Keratinocyte (primary cell): ENCODE data around the gene TCEANC2. TPM values are rescaled to one million over a fixed set of nuclear protein-coding genes. Genes with fewer than 3 reads are reported as not detected.

ENCODE experiments used
- DNase-seq: peaks from one replicate; pipeline ENCODE4 v3.0.0-alpha.2; 2011; ENCODE audit warnings: low read depth, missing footprints, low spot score
- FAIRE-seq: peaks from 2 replicates; lab custom pipeline; 2011; peaks lifted over from hg19 to GRCh38; lab: Jason Lieb, UNC
- H2AFZ ChIP-seq: 2 replicates; pipeline ENCODE4 v1.6.0; 2012; ENCODE audit warnings: low read length, control low read depth, inconsistent platforms; ENCODE audit not compliant: control insufficient read depth
- H3K27ac ChIP-seq: 2 replicates; pipeline ENCODE4 v1.5.1; 2011; ENCODE audit warnings: low read length; ENCODE audit not compliant: control insufficient read depth, insufficient read depth
- H3K27me3 ChIP-seq: 3 replicates; pipeline ENCODE4 v1.6.0; 2011; ENCODE audit warnings: low read length; ENCODE audit not compliant: control insufficient read depth, insufficient read depth; ENCODE audit errors: extremely low read depth
- H3K36me3 ChIP-seq, 2 experiments: 2 replicates in 1 of 2; 3 replicates in 1 of 2; pipeline ENCODE4 v1.5.1; 2011; ENCODE audit warnings: low read length in 2 of 2, mild to moderate bottlenecking in 1 of 2; ENCODE audit not compliant: control insufficient read depth in 2 of 2, insufficient read depth in 2 of 2; ENCODE audit errors: extremely low read depth in 1 of 2
- H3K4me1 ChIP-seq: 3 replicates; pipeline ENCODE4 v1.5.1; 2011; ENCODE audit warnings: low read length; ENCODE audit not compliant: control insufficient read depth, insufficient read depth; ENCODE audit errors: extremely low read depth
- H3K4me2 ChIP-seq: 3 replicates; pipeline ENCODE4 v1.6.0; 2011; ENCODE audit warnings: low read depth, low read length; ENCODE audit not compliant: control insufficient read depth, insufficient read depth; ENCODE audit errors: extremely low read depth
- H3K4me3 ChIP-seq, 3 experiments: fragments of 200-600 bp in 1 of 3; sonication (generic) in 1 of 3; 2 replicates in 2 of 3; 3 replicates in 1 of 3; pipeline ENCODE4 v1.5.1; 2011 to 2016; ENCODE audit warnings: low read length in 3 of 3, mild to moderate bottlenecking in 3 of 3, control low read depth in 2 of 3, inconsistent platforms in 1 of 3, low read depth in 1 of 3, mixed read lengths in 1 of 3, mixed run types in 1 of 3, moderate library complexity in 1 of 3; ENCODE audit not compliant: control insufficient read depth in 2 of 3, insufficient read depth in 2 of 3; ENCODE audit errors: extremely low read depth in 1 of 3
- H3K79me2 ChIP-seq: 2 replicates; pipeline ENCODE4 v1.6.0; 2012; ENCODE audit warnings: low read length; ENCODE audit not compliant: control insufficient read depth, insufficient read depth
- H3K9ac ChIP-seq: 3 replicates; pipeline ENCODE4 v1.6.0; 2011; ENCODE audit warnings: low read length; ENCODE audit not compliant: control insufficient read depth, insufficient read depth; ENCODE audit errors: extremely low read depth
- H3K9me1 ChIP-seq: 3 replicates; pipeline ENCODE4 v1.6.0; 2011; ENCODE audit warnings: low read length; ENCODE audit not compliant: control insufficient read depth, insufficient read depth; ENCODE audit errors: extremely low read depth
- H3K9me3 ChIP-seq: 2 replicates; pipeline ENCODE4 v1.5.1; 2012; ENCODE audit warnings: low read depth, low read length; ENCODE audit not compliant: control insufficient read depth
- H4K20me1 ChIP-seq: 3 replicates; pipeline ENCODE4 v1.6.0; 2011; ENCODE audit warnings: low read length; ENCODE audit not compliant: control insufficient read depth, insufficient read depth; ENCODE audit errors: extremely low read depth
- CTCF ChIP-seq, 3 experiments: IDR thresholded peaks in 1 of 3; conservative IDR thresholded peaks in 1 of 3; optimal IDR thresholded peaks in 1 of 3; 2 replicates in 2 of 3; 3 replicates in 1 of 3; pipeline versions ENCODE3 to v1.5.1; 2011; ENCODE audit warnings: low read length in 3 of 3, mild to moderate bottlenecking in 3 of 3, moderate library complexity in 2 of 3, control low read depth in 1 of 3, inconsistent platforms in 1 of 3; ENCODE audit not compliant: insufficient read depth in 2 of 3; ENCODE audit errors: extremely low read depth in 1 of 3
- EZH2 ChIP-seq: IDR thresholded peaks from one replicate; pipeline ENCODE4 v1.6.1; 2012; ENCODE audit warnings: inconsistent platforms, mild to moderate bottlenecking, low read length, moderate library complexity
- dilution Hi-C: fragments of 300-500 bp; cut with MboI; formaldehyde crosslinking; loops from one replicate; pipeline ENCODE4 v1.7.0; 2020; ENCODE audit warnings: low sequenced_read_pairs; ENCODE audit not compliant: extremely low pct_ligation_motif_present
- polyA plus RNA-seq, 5 experiments: library from polyadenylated mRNA; depleted of rRNA in 3 of 5; stranded (reverse) in 3 of 5; stranded (forward) in 1 of 5; unstranded in 1 of 5; fragments of >200 nt; gene quantifications; 1 replicate in 1 of 5; 2 replicates in 3 of 5; 3 replicates in 1 of 5; pipeline versions ENCODE4 v1.2.1 to v1.2.3, GENCODE V29; 2011 to 2012; ENCODE audit warnings: missing spikeins in 2 of 5, low read depth in 1 of 5, low replicate concordance in 1 of 5

TCEANC2 gene
- polyA plus RNA-seq, 1 donor (not counting 4 experiments of a cell fraction or from before 2014, with no cell fraction given), result 4.3 TPM

- Histone ChIP-seq H3K4me1 (peaks cover 12% of the 10 kb centered on the region), H3K36me3 (no peaks in the 10 kb centered on the region), H3K79me2 (no peaks in the 10 kb centered on the region), H3K4me2 (no peak overlapping the region), H3K4me3 (no peak overlapping the region), H3K27me3 (peaks cover 17% of the 10 kb centered on the region), H3K27ac (no peak overlapping the region), H3K9me1 (no peaks in the 10 kb centered on the region), H4K20me1 (no peaks in the 10 kb centered on the region), H3K9me3 (no peaks in the 10 kb centered on the region), H3K9ac (no peak overlapping the region), H2AFZ (no peak overlapping the region)
- no peak for FAIRE-seq
- no peak for DNase-seq
- TF ChIP-seq CTCF (optimal IDR thresholded peaks at IDR 0.05 in 1 of 3, IDR thresholded peaks at IDR 0.05 in 1 of 3, conservative IDR thresholded peaks at IDR 0.05 in 1 of 3; ENCODE audit: extremely low read depth in 1 of 3, insufficient read depth in 2 of 3, low read length in 3 of 3) (no peak), EZH2 (no peak)
- dilution Hi-C loops, result no loop called here
Measured at GRCh38 chr1:54011316-54012007, 41.9 kb upstream of the TCEANC2 start.

- Histone ChIP-seq H3K9me1 (no peaks in the 10 kb centered on the region), H3K36me3 (no peaks in the 10 kb centered on the region), H3K9me3 (no peaks in the 10 kb centered on the region), H3K4me3 (no peak overlapping the region), H3K9ac (no peak overlapping the region), H3K4me1 (peaks cover 12% of the 10 kb centered on the region), H3K27me3 (peaks cover 17% of the 10 kb centered on the region), H3K27ac (no peak overlapping the region), H4K20me1 (no peaks in the 10 kb centered on the region), H3K79me2 (no peaks in the 10 kb centered on the region), H2AFZ (no peak overlapping the region), H3K4me2 (no peak overlapping the region)
- DNase-seq, result no peak
- TF ChIP-seq CTCF (optimal IDR thresholded peaks at IDR 0.05 in 1 of 3, IDR thresholded peaks at IDR 0.05 in 1 of 3, conservative IDR thresholded peaks at IDR 0.05 in 1 of 3; ENCODE audit: extremely low read depth in 1 of 3, insufficient read depth in 2 of 3, low read length in 3 of 3) (no peak), EZH2 (no peak)
- no peak for FAIRE-seq
- dilution Hi-C loops, result no loop called here
Measured at GRCh38 chr1:54012008-54012325, 41.4 kb upstream of the TCEANC2 start.
